Measurements from ENCODE around the gene TEX22.

DNA sequence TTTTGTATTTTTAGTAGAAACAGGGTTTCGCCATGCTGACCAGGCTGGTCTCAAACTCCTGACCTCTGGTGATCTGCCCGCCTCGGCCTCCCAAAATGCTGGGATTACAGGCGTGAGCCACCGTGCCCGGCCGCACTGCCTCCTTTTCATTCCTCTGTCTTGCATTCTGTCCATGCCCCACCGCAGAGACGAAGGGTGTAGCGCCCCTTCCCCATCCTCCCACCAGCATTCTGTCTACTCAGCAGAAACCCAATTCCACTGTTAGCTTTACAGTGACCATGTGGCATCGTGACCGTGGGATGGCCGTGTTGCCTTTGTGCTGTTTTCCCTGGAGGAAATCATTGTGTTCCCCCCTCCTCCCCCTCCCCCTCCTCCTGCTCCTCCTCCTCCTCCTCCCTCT, 10.3 kb downstream of the TEX22 start:
- TF ChIP-seq, protein P1, sequence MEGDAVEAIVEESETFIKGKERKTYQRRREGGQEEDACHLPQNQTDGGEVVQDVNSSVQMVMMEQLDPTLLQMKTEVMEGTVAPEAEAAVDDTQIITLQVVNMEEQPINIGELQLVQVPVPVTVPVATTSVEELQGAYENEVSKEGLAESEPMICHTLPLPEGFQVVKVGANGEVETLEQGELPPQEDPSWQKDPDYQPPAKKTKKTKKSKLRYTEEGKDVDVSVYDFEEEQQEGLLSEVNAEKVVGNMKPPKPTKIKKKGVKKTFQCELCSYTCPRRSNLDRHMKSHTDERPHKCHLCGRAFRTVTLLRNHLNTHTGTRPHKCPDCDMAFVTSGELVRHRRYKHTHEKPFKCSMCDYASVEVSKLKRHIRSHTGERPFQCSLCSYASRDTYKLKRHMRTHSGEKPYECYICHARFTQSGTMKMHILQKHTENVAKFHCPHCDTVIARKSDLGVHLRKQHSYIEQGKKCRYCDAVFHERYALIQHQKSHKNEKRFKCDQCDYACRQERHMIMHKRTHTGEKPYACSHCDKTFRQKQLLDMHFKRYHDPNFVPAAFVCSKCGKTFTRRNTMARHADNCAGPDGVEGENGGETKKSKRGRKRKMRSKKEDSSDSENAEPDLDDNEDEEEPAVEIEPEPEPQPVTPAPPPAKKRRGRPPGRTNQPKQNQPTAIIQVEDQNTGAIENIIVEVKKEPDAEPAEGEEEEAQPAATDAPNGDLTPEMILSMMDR (IDR thresholded peaks at IDR 0.05), result no peak
- no peak for TF ChIP-seq EP300 (IDR thresholded peaks at IDR 0.05)

Data from sigmoid colon (tissue), 4 donors.